WERI-Rb-1 (cell line): ENCODE data around the gene MT1X.
"Not testable (repeated sequence)": the region's sequence is repeated elsewhere in the genome, so short reads cannot be mapped to it uniquely, and the experiment has no call there.

Source experiments
- DNase-seq: peaks from one replicate; pipeline ENCODE4 v3.0.0-alpha.2; 2020
- H3K27ac ChIP-seq: fragments of 250-450 bp; sonication (Bioruptor Pico); 2 replicates; pipeline ENCODE4 v1.5.1; 2020; ENCODE audit warnings: mild to moderate bottlenecking, moderate library complexity
- H3K27me3 ChIP-seq: fragments of 250-450 bp; sonication (Bioruptor Pico); 2 replicates; pipeline ENCODE4 v1.5.1; 2021; ENCODE audit warnings: mild to moderate bottlenecking, low read depth, moderate library complexity; ENCODE audit not compliant: insufficient read depth, severe bottlenecking
- H3K36me3 ChIP-seq: fragments of 250-450 bp; sonication (Bioruptor Pico); 2 replicates; pipeline ENCODE4 v1.5.1; 2020; ENCODE audit warnings: mild to moderate bottlenecking, moderate library complexity
- H3K4me3 ChIP-seq: 2 replicates; pipeline ENCODE4 v1.5.1; 2011; ENCODE audit warnings: low read depth, mild to moderate bottlenecking, control low read depth, low read length
- H3K9me3 ChIP-seq: fragments of 250-450 bp; sonication (Bioruptor Pico); 2 replicates; pipeline ENCODE4 v1.5.1; 2021; ENCODE audit warnings: mild to moderate bottlenecking, moderate library complexity; ENCODE audit not compliant: severe bottlenecking
- CTCF ChIP-seq: IDR thresholded peaks from 2 replicates; pipeline ENCODE4 v1.5.1; 2011; ENCODE audit warnings: low read depth, mild to moderate bottlenecking, control low read depth, inconsistent platforms, low read length

The MT1X gene

DNA sequence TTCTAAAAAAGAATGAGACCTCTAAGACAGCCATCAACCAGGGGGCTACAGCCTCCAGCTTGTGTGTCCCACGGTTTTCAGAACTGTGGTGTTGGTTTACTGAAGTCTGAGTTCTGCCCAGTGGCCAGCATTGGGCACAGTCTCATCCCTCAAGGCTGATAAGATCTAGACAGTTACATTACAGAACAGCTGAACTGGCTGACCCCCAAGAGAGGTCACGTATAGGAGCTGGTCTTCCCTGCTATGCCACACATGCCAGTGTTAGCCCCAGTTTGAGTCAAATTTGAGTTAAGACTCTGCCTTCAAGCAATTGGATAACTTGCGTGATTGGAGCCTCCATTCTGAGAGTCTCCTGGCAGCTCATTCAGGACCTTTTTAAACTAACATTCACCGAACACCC, 32.9 kb downstream of the MT1X start:
- no peaks in the 10 kb centered on the region for H3K27me3 ChIP-seq
- H3K36me3 ChIP-seq = no peaks in the 10 kb centered on the region
- H3K9me3 ChIP-seq = no peaks in the 10 kb centered on the region
- H3K4me3 ChIP-seq = no peak overlapping the region
- no peak for DNase-seq
- no peak overlapping the region for H3K27ac ChIP-seq
- no peak for TF ChIP-seq CTCF

DNA sequence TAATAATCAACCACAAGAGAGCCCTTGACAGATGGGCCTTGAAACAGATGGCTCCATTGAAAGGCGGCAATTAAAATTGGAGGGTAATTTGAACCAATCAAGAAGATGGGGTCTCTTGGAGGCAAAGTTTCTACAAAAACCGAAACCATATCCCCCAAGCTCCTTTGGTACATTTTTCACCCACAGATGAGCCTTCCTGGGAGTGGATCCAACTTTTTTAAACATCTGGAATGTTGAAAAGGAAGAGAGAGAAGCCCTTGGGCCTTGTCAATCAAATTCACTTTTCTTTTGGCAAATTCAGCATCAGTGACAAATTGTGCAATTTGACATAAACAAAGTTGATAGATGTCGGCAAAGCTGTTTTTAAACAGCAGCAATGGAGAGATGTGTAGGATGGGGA, 34.5 kb downstream of the MT1X start:
- H3K27me3 ChIP-seq = no peaks in the 10 kb centered on the region
- DNase-seq = no peak
- no peak overlapping the region for H3K4me3 ChIP-seq
- no peak for TF ChIP-seq CTCF
- no peaks in the 10 kb centered on the region for H3K36me3 ChIP-seq
- no peak overlapping the region for H3K27ac ChIP-seq
- H3K9me3 ChIP-seq = no peaks in the 10 kb centered on the region

- not testable (repeated sequence) for H3K36me3 ChIP-seq, H3K9me3 ChIP-seq, H3K27me3 ChIP-seq, DNase-seq, H3K4me3 ChIP-seq, H3K27ac ChIP-seq
Measured at GRCh38 chr16:56717532-56717931, 35.3 kb downstream of the MT1X start.

- H3K4me3 ChIP-seq = no peak overlapping the region
- no peaks in the 10 kb centered on the region for H3K36me3 ChIP-seq
- no peak for TF ChIP-seq CTCF
- H3K27ac ChIP-seq = no peak overlapping the region
- H3K27me3 ChIP-seq = no peaks in the 10 kb centered on the region
- DNase-seq = no peak
- no peaks in the 10 kb centered on the region for H3K9me3 ChIP-seq
Measured at GRCh38 chr16:56722200-56722842, 40.1 kb downstream of the MT1X start.

DNA sequence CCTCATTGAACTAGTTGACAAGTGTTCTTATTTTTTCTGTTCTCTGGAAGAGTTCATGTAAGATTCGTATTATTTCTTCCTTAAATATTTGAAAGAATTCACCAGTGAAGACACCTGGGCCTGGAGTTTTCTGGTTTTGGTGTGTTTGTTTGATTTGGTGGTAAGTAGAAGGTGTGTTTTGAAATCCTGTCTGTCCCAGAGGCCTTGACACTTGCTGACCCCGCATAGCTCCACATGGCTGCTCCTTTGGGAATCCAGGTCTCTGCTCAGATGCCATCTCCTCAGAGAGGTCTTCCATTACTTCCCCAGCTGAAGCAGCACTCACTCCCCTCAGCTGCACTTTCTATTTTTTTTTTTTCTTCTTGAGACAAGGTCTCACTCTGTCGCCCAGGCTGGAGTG, 41.9 kb downstream of the MT1X start:
- H3K27ac ChIP-seq = no peak overlapping the region
- no peaks in the 10 kb centered on the region for H3K27me3 ChIP-seq
- no peak for TF ChIP-seq CTCF
- H3K36me3 ChIP-seq = no peaks in the 10 kb centered on the region
- DNase-seq = no peak
- no peak overlapping the region for H3K4me3 ChIP-seq
- H3K9me3 ChIP-seq = no peaks in the 10 kb centered on the region

DNA sequence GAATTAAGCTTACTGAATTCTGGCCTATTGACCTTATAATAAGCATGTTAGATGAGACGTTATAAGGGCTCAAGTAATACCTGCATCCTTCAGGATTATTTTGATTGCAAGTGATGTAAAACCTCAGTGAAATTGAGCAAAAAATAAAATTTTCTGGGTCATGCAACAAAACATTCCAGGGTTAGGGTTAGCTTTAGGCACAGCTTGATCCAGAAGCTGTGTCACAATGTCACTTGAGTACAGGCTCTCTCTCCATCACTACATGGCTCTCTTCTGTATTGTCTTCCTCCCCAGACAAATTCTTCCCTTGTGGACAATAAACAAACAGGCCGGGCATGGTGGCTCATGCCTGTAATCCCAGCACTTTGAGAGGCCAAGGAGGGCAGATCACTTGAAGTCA, 44.0 kb downstream of the MT1X start:
- DNase-seq = no peak
- Histone ChIP-seq H3K4me3 (no peak overlapping the region), H3K36me3 (0 out of 2 replicates have a peak, but pooled peaks cover 2% of the 10 kb centered on the region), H3K9me3 (no peaks in the 10 kb centered on the region), H3K27ac (no peak overlapping the region), H3K27me3 (no peaks in the 10 kb centered on the region)
- no peak for TF ChIP-seq CTCF
